ENCODE data around the gene PNKP.

Gene PNKP

GRCh38 chr19:49878744-49879070, 11.3 kb upstream of the PNKP start:
- peak overlapping the region; percentile 99 for H3K4me3 ChIP-seq (ENCODE audit: low read length)
- no peak for DNase-seq (ENCODE audit: low read depth)
- TF ChIP-seq CTCF (IDR thresholded peaks at IDR 0.05; ENCODE audit: insufficient read depth, low read depth, low read length, missing control alignments) = no peak

- no peak for TF ChIP-seq CTCF (IDR thresholded peaks at IDR 0.05; ENCODE audit: insufficient read depth, low read depth, low read length, missing control alignments)
- peak; percentile 98 for DNase-seq (ENCODE audit: low read depth)
- H3K4me3 ChIP-seq (ENCODE audit: low read length) = peak overlapping the region; percentile 99
Observed at GRCh38 chr19:49877879-49878743, 10.7 kb upstream of the PNKP start.

GRCh38 chr19:49877020-49877878, 9.9 kb upstream of the PNKP start, which contains the start of the genes AKT1S1 and TBC1D17:
TSS of gene AKT1S1 (minus strand) at chr19:49877355. CDS start at chr19:49873295, 4,060 bp downstream.
TSS of gene TBC1D17 (plus strand) at chr19:49877702. CDS start at chr19:49877724, 22 bp downstream.
- peak; percentile 100 for DNase-seq (ENCODE audit: low read depth)
- TF ChIP-seq CTCF (IDR thresholded peaks at IDR 0.05; ENCODE audit: insufficient read depth, low read depth, low read length, missing control alignments) = no peak
- peak within 1 kb of the TSS; percentile 99 for H3K4me3 ChIP-seq (ENCODE audit: low read length)

- TF ChIP-seq CTCF (IDR thresholded peaks at IDR 0.05; ENCODE audit: insufficient read depth, low read depth, low read length, missing control alignments) = no peak
- H3K4me3 ChIP-seq (ENCODE audit: low read length) = peak overlapping the region; percentile 99
Observed at GRCh38 chr19:49876422-49877019, 9.1 kb upstream of the PNKP start.

GRCh38 chr19:49875857-49876421, 8.6 kb upstream of the PNKP start:
- peak; percentile 32 for DNase-seq (ENCODE audit: low read depth)
- peak overlapping the region; percentile 99 for H3K4me3 ChIP-seq (ENCODE audit: low read length)
- TF ChIP-seq CTCF (IDR thresholded peaks at IDR 0.05; ENCODE audit: insufficient read depth, low read depth, low read length, missing control alignments) = no peak

More at GRCh38 chr19:49876422-49877019, 9.1 kb upstream of the PNKP start:
- peak; percentile 99 for DNase-seq (ENCODE audit: low read depth)

- no peak for TF ChIP-seq CTCF (IDR thresholded peaks at IDR 0.05; ENCODE audit: insufficient read depth, low read depth, low read length, missing control alignments)
- no peak for DNase-seq (ENCODE audit: low read depth)
- H3K4me3 ChIP-seq (ENCODE audit: low read length) = peak overlapping the region; percentile 99
Observed at GRCh38 chr19:49875177-49875576, 7.8 kb upstream of the PNKP start.

All from epithelial cell of esophagus (primary cell).